Effector memory CD4-positive, alpha-beta T cell (primary cell): ENCODE results near the gene RAE1.

ENCODE experiments used
- DNase-seq, 3 donors: peaks; one replicate each; pipeline ENCODE4 v3.0.0-alpha.2; 2020
- H3K27ac ChIP-seq: 2 replicates; pipeline ENCODE4 v1.7.0; 2013; ENCODE audit warnings: mild to moderate bottlenecking, low read length, moderate library complexity; ENCODE audit not compliant: insufficient read depth, poor library complexity, severe bottlenecking
- H3K27me3 ChIP-seq: replicated peaks from 2 replicates; pipeline ENCODE4 v1.7.0; 2013; ENCODE audit warnings: mild to moderate bottlenecking, low read length; ENCODE audit not compliant: insufficient read depth, control insufficient read depth, poor library complexity, severe bottlenecking
- H3K36me3 ChIP-seq: 2 replicates; pipeline ENCODE4 v1.7.0; 2013; ENCODE audit warnings: mild to moderate bottlenecking, low read length, moderate library complexity; ENCODE audit not compliant: control insufficient read depth, insufficient read depth
- H3K4me1 ChIP-seq: 2 replicates; pipeline ENCODE4 v1.7.0; 2013; ENCODE audit warnings: low read length, mild to moderate bottlenecking; ENCODE audit not compliant: control insufficient read depth, insufficient read depth, poor library complexity, severe bottlenecking
- H3K4me3 ChIP-seq: 2 replicates; pipeline ENCODE4 v1.7.0; 2013; ENCODE audit warnings: low read length, low read depth, mild to moderate bottlenecking; ENCODE audit not compliant: insufficient read depth, poor library complexity, severe bottlenecking
- H3K9me3 ChIP-seq: 2 replicates; pipeline ENCODE4 v1.7.0; 2013; ENCODE audit warnings: mild to moderate bottlenecking, low read length, moderate library complexity; ENCODE audit not compliant: control insufficient read depth

The RAE1 gene

GRCh38 chr20:57315083-57315975 is 35.7 kb upstream of the RAE1 start:
- Histone ChIP-seq H3K4me1 (no peaks in the 10 kb centered on the region), H3K4me3 (no peak overlapping the region), H3K9me3 (no peaks in the 10 kb centered on the region), H3K27ac (no peak overlapping the region), H3K36me3 (no peaks in the 10 kb centered on the region), H3K27me3 (peaks cover 8% of the 10 kb centered on the region)
- DNase-seq: no peak

GRCh38 chr20:57315976-57316480 is 35.0 kb upstream of the RAE1 start:
- peaks cover 8% of the 10 kb centered on the region for H3K27me3 ChIP-seq
- no peak overlapping the region for H3K4me3 ChIP-seq
- no peaks in the 10 kb centered on the region for H3K9me3 ChIP-seq
- H3K36me3 ChIP-seq: no peaks in the 10 kb centered on the region
- no peaks in the 10 kb centered on the region for H3K4me1 ChIP-seq
- DNase-seq: no peak
- H3K27ac ChIP-seq: no peak overlapping the region

- H3K27ac ChIP-seq: no peak overlapping the region
- peaks cover 8% of the 10 kb centered on the region for H3K27me3 ChIP-seq
- H3K9me3 ChIP-seq: no peaks in the 10 kb centered on the region
- H3K4me1 ChIP-seq: no peaks in the 10 kb centered on the region
- DNase-seq: no peak
- H3K36me3 ChIP-seq: no peaks in the 10 kb centered on the region
- H3K4me3 ChIP-seq: no peak overlapping the region
Measured at GRCh38 chr20:57316795-57317201, 34.3 kb upstream of the RAE1 start.

- Histone ChIP-seq H3K36me3 (no peaks in the 10 kb centered on the region), H3K27me3 (peaks cover 8% of the 10 kb centered on the region), H3K4me1 (no peaks in the 10 kb centered on the region), H3K9me3 (no peaks in the 10 kb centered on the region), H3K4me3 (no peak overlapping the region), H3K27ac (no peak overlapping the region)
- DNase-seq: no peak
Measured at GRCh38 chr20:57317316-57317788, 33.7 kb upstream of the RAE1 start.

GRCh38 chr20:57317789-57318371 is 33.2 kb upstream of the RAE1 start:
- no peak overlapping the region for H3K4me3 ChIP-seq
- H3K4me1 ChIP-seq: no peaks in the 10 kb centered on the region
- H3K27me3 ChIP-seq: peaks cover 8% of the 10 kb centered on the region
- no peak for DNase-seq
- no peaks in the 10 kb centered on the region for H3K36me3 ChIP-seq
- H3K27ac ChIP-seq: no peak overlapping the region
- H3K9me3 ChIP-seq: no peaks in the 10 kb centered on the region

- Histone ChIP-seq H3K27ac (no peak overlapping the region), H3K36me3 (no peaks in the 10 kb centered on the region), H3K4me1 (no peaks in the 10 kb centered on the region), H3K4me3 (no peak overlapping the region), H3K27me3 (peaks cover 4% of the 10 kb centered on the region), H3K9me3 (no peaks in the 10 kb centered on the region)
- DNase-seq: no peak
Measured at GRCh38 chr20:57319584-57319983, 31.5 kb upstream of the RAE1 start.

- H3K27ac ChIP-seq: no peak overlapping the region
- H3K36me3 ChIP-seq: no peaks in the 10 kb centered on the region
- DNase-seq: no peak
- H3K9me3 ChIP-seq: no peaks in the 10 kb centered on the region
- no peaks in the 10 kb centered on the region for H3K4me1 ChIP-seq
- no peak overlapping the region for H3K4me3 ChIP-seq
- H3K27me3 ChIP-seq: peaks cover 3% of the 10 kb centered on the region
Measured at GRCh38 chr20:57320358-57320757, 30.7 kb upstream of the RAE1 start.

- H3K4me1 ChIP-seq: no peaks in the 10 kb centered on the region
- H3K27me3 ChIP-seq: peaks cover 3% of the 10 kb centered on the region
- no peak overlapping the region for H3K27ac ChIP-seq
Measured at GRCh38 chr20:57321142-57321541, 29.9 kb upstream of the RAE1 start.

GRCh38 chr20:57322476-57322875 is 28.6 kb upstream of the RAE1 start:
- no peak overlapping the region for H3K4me3 ChIP-seq
- no peak for DNase-seq
- H3K9me3 ChIP-seq: no peaks in the 10 kb centered on the region
- H3K4me1 ChIP-seq: no peaks in the 10 kb centered on the region
- peaks cover 3% of the 10 kb centered on the region for H3K27me3 ChIP-seq
- H3K27ac ChIP-seq: no peak overlapping the region
- H3K36me3 ChIP-seq: no peaks in the 10 kb centered on the region

More at GRCh38 chr20:57321142-57321541, 29.9 kb upstream of the RAE1 start:
- Histone ChIP-seq H3K9me3 (no peaks in the 10 kb centered on the region), H3K36me3 (no peaks in the 10 kb centered on the region), H3K4me3 (no peak overlapping the region)
- DNase-seq: no peak

- no peak overlapping the region for H3K27ac ChIP-seq
- H3K4me3 ChIP-seq: no peak overlapping the region
- H3K4me1 ChIP-seq: no peaks in the 10 kb centered on the region
- DNase-seq: no peak
- H3K27me3 ChIP-seq: peaks cover 3% of the 10 kb centered on the region
- H3K36me3 ChIP-seq: no peaks in the 10 kb centered on the region
- no peaks in the 10 kb centered on the region for H3K9me3 ChIP-seq
Measured at GRCh38 chr20:57323034-57323433, 28.0 kb upstream of the RAE1 start.
